ENCODE measurements around the gene DPH1. TPM values are rescaled to one million over a fixed set of nuclear protein-coding genes. Genes with fewer than 3 reads are reported as not detected.

The DPH1 gene
- total and polyA plus RNA-seq, 2 of the 4 experiments (the other 2 are of a cell fraction) = 24.4 to 49.9 TPM

DNA sequence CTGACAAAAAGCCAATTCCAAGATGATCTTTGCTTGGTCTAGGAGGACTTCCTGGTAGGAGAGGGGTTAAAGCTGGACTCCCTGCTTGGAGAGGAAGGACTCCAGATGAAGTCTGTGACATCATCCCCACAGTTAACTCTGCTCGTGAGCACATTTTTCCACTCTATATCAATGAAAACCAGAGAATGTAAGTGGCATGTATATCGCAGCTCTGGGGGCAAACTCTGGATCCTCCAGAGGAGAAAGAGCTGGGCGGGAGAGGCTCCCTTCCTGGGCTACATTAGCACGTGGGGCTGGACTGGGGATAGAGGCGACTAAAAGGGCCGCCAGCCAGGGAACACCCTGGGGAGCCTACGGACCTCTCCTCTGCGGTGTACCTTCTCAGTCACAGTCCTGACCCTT, 59.1 kb downstream of the DPH1 start:
- Histone ChIP-seq H2BK5ac (ENCODE audit: low read depth, low read length, poor library complexity, severe bottlenecking) (peak overlapping the region; percentile 90), H4K20me1 (ENCODE audit: insufficient read depth, low read length) (no peaks in the 10 kb centered on the region; the same call in 1 of the 2 replicates), H4K91ac (ENCODE audit: insufficient read depth, low read depth, low read length) (peak overlapping the region; percentile 83), H2BK15ac (ENCODE audit: low read depth, low read length) (peak overlapping the region; percentile 69; the same call in 2 of the 3 replicates), H2BK120ac (ENCODE audit: low read depth, low read length) (peak overlapping the region; percentile 93), H4K5ac (ENCODE audit: low read depth, low read length) (peak overlapping the region; percentile 92), H3K9me3 (ENCODE audit: control insufficient read depth, insufficient read depth, low read length) (no peaks in the 10 kb centered on the region), H3K23ac (ENCODE audit: low read depth, low read length) (peak overlapping the region; percentile 80), H2AFZ (replicated peaks; ENCODE audit: low read length, poor library complexity) (peak overlapping the region; percentile 79), H3K9me1 (ENCODE audit: insufficient read depth, low read length) (peaks cover 45% of the 10 kb centered on the region), H2BK20ac (ENCODE audit: low read depth, low read length) (peak overlapping the region; percentile 81), H3K4me3 (ENCODE audit: insufficient read depth, low read depth, low read length) (peak overlapping the region; percentile 26; the same call in 1 of the 2 replicates), H3K9ac (ENCODE audit: low read depth, low read length) (peak overlapping the region; percentile 47), H3K4me2 (ENCODE audit: low read depth, low read length) (peak overlapping the region; percentile 70), H3K56ac (ENCODE audit: extremely low read depth, insufficient read depth, low read length) (peak overlapping the region; percentile 81), H3K27ac (ENCODE audit: insufficient read depth, low read length) (peak overlapping the region; percentile 46), H3K27me3 (ENCODE audit: control insufficient read depth, insufficient read depth, low read length) (no peaks in the 10 kb centered on the region), H2AK5ac (ENCODE audit: low read depth, low read length) (peak overlapping the region; percentile 92), H3K14ac (replicated peaks; ENCODE audit: low read depth, low read length) (peak overlapping the region; percentile 95), H3K18ac (ENCODE audit: low read depth, low read length) (peak overlapping the region; percentile 51), H4K8ac (ENCODE audit: low read depth in 2 of 2, low read length in 2 of 2) (peak overlapping the region; percentile 84 to 95), H2AK9ac (replicated peaks; ENCODE audit: low read depth, low read length, poor library complexity) (peak overlapping the region; percentile 92), H3K36me3 (ENCODE audit: control insufficient read depth, insufficient read depth, low read length) (peaks cover 3% of the 10 kb centered on the region; the same call in 1 of the 2 replicates), H3K4ac (ENCODE audit: low read depth, low read length) (peak overlapping the region; percentile 98), H3K79me1 (ENCODE audit: low read depth in 1 of 2, low read length in 2 of 2) (peaks cover 10 to 83% of the 10 kb centered on the region in 2 experiments; a peak in 3 of 4 replicates), H3K4me1 (ENCODE audit: control insufficient read depth, insufficient read depth, low read length) (peaks cover 32% of the 10 kb centered on the region)
- DNase-seq = peak; percentile 73
- ChIA-PET POLR2A (ENCODE audit: unreplicated experiment) (no interaction called here), CTCF (no interaction called here)
- in situ Hi-C loops (cut with MboI; ENCODE audit: low sequenced_read_pairs) = no loop called here
- peak; percentile 44 for TF ChIP-seq POLR2A (IDR thresholded peaks at IDR 0.05; ENCODE audit: low read depth, low read length)
- no peak for TF ChIP-seq BHLHE40 (IDR thresholded peaks at IDR 0.05; ENCODE audit: low read depth, low read length)
- dilution Hi-C loops (cut with HindIII; ENCODE audit: low sequenced_read_pairs, unreplicated experiment) = no loop called here
- WGBS, 2 experiments (ENCODE audit: extremely low coverage in 2 of 2, insufficient read length in 1 of 2) = 10% methylated on average over 2 of the region's 8 CpGs; no CpG with 5 or more reads in 1 of the 2 experiments
- intact Hi-C loops (cut with micrococcal nuclease) = no loop called here
- peak; percentile 19 for ATAC-seq (ENCODE audit: low read depth)
- no TSS peak for BruUV-seq (replicated peaks)
